ENCODE data around the gene BCOR. TPM values are rescaled to one million over a fixed set of nuclear protein-coding genes. Genes with fewer than 3 reads are reported as not detected.

BCOR gene
- polyA plus RNA-seq (2013, experiment 1 of 2), result 16.0 TPM
- polyA plus RNA-seq (2013, experiment 2 of 2), result 14.9 TPM

- Histone ChIP-seq H4K8ac (ENCODE audit: low read length) (no peak within 1 kb of the TSS), H3K18ac (ENCODE audit: low read depth in 1 of 2, low read length in 2 of 2) (peak within 1 kb of the TSS; percentile 70 to 90), H3K4me3 (ENCODE audit: insufficient read depth in 1 of 2, low read depth in 1 of 2, low read length in 2 of 2) (peak within 1 kb of the TSS; percentile 71 to 76), H2BK120ac (ENCODE audit: low read depth, low read length) (peak within 1 kb of the TSS; percentile 49), H3K27ac (ENCODE audit: low read length, poor library complexity, severe bottlenecking) (peak within 1 kb of the TSS; percentile 38), H3K4ac (ENCODE audit: low read depth in 1 of 2, low read length in 2 of 2) (peak within 1 kb of the TSS in 1 of 2 experiments; percentile 75), H3K4me1 (ENCODE audit: control insufficient read depth, insufficient read depth, low read depth, low read length) (peaks cover 9% of the 10 kb centered on the region), H4K91ac (ENCODE audit: low read length) (peak within 1 kb of the TSS; percentile 75), H3K14ac (ENCODE audit: low read length in 2 of 2) (peak within 1 kb of the TSS in 1 of 2 experiments; percentile 48), H3K23ac (ENCODE audit: low read length in 2 of 2) (no peak within 1 kb of the TSS), H2BK12ac (ENCODE audit: low read length in 2 of 2) (peak within 1 kb of the TSS in 1 of 2 experiments; percentile 90), H2BK15ac (ENCODE audit: low read depth, poor library complexity, severe bottlenecking) (peak within 1 kb of the TSS; percentile 52), H3K79me1 (replicated peaks; ENCODE audit: low read length, poor library complexity, severe bottlenecking) (peaks cover 6% of the 10 kb centered on the region), H3K9ac (ENCODE audit: low read length) (no peak within 1 kb of the TSS), H3K27me3 (ENCODE audit: control insufficient read depth in 1 of 2, insufficient read depth in 1 of 2, low read length in 2 of 2) (peaks cover 0 to 51% of the 10 kb centered on the region in 2 experiments), H2AK5ac (ENCODE audit: low read length, severe bottlenecking) (no peak within 1 kb of the TSS), H2AFZ (ENCODE audit: low read depth, low read length) (no peak within 1 kb of the TSS), H2BK5ac (ENCODE audit: low read depth, low read length, poor library complexity, severe bottlenecking) (no peak within 1 kb of the TSS), H3K36me3 (ENCODE audit: control insufficient read depth in 1 of 2, insufficient read depth in 2 of 2, low read depth in 1 of 2, low read length in 2 of 2) (no peaks in the 10 kb centered on the region), H3K9me3 (ENCODE audit: control insufficient read depth, low read length) (no peaks in the 10 kb centered on the region), H3K4me2 (ENCODE audit: low read length, poor library complexity, severe bottlenecking) (peak within 1 kb of the TSS; percentile 87)
- 1% methylated on average over 14 of the region's 98 CpGs for WGBS
- DNase-seq, result peak; percentile 78
Observed at GRCh38 chrX:40097504-40098263, at the start of gene BCOR. Gene BCOR (minus strand): TSS chrX:40097958. CDS start chrX:40077929, 20,029 bp downstream.

- Histone ChIP-seq H3K27ac (ENCODE audit: low read length, poor library complexity, severe bottlenecking) (no peak overlapping the region), H3K36me3 (ENCODE audit: control insufficient read depth in 1 of 2, insufficient read depth in 2 of 2, low read depth in 1 of 2, low read length in 2 of 2) (no peaks in the 10 kb centered on the region), H3K4me3 (ENCODE audit: insufficient read depth in 1 of 2, low read depth in 1 of 2, low read length in 2 of 2) (peak overlapping the region in 1 of 2 experiments; percentile 71), H3K4ac (ENCODE audit: low read depth in 1 of 2, low read length in 2 of 2) (peak overlapping the region in 1 of 2 experiments; percentile 35), H3K14ac (ENCODE audit: low read length in 2 of 2) (no peak overlapping the region), H2AK5ac (ENCODE audit: low read length, severe bottlenecking) (no peak overlapping the region), H3K23ac (ENCODE audit: low read length in 2 of 2) (no peak overlapping the region), H3K79me1 (replicated peaks; ENCODE audit: low read length, poor library complexity, severe bottlenecking) (peaks cover 8% of the 10 kb centered on the region), H2AFZ (ENCODE audit: low read depth, low read length) (no peak overlapping the region), H2BK12ac (ENCODE audit: low read length in 2 of 2) (peak overlapping the region; percentile 54 to 90), H3K4me2 (ENCODE audit: low read length, poor library complexity, severe bottlenecking) (peak overlapping the region; percentile 84), H2BK5ac (ENCODE audit: low read depth, low read length, poor library complexity, severe bottlenecking) (no peak overlapping the region), H4K91ac (ENCODE audit: low read length) (no peak overlapping the region), H2BK15ac (ENCODE audit: low read depth, poor library complexity, severe bottlenecking) (peak overlapping the region; percentile 94), H2BK120ac (ENCODE audit: low read depth, low read length) (peak overlapping the region; percentile 73), H3K9me3 (ENCODE audit: control insufficient read depth, low read length) (no peaks in the 10 kb centered on the region), H3K4me1 (ENCODE audit: control insufficient read depth, insufficient read depth, low read depth, low read length) (peaks cover 44% of the 10 kb centered on the region), H4K8ac (ENCODE audit: low read length) (peak overlapping the region; percentile 30), H3K18ac (ENCODE audit: low read depth in 1 of 2, low read length in 2 of 2) (peak overlapping the region; percentile 28 to 80), H3K27me3 (ENCODE audit: control insufficient read depth in 1 of 2, insufficient read depth in 1 of 2, low read length in 2 of 2) (peaks cover 0 to 80% of the 10 kb centered on the region in 2 experiments), H3K9ac (ENCODE audit: low read length) (no peak overlapping the region)
- WGBS, result 70% methylated on average over 43 of the region's 50 CpGs
- DNase-seq, result no peak
Observed at GRCh38 chrX:40147126-40147952, 49.6 kb upstream of the BCOR start.

GRCh38 chrX:40146262-40147125 lies 48.7 kb upstream of the BCOR start:
- H3K27me3 ChIP-seq (ENCODE audit: control insufficient read depth in 1 of 2, insufficient read depth in 1 of 2, low read length in 2 of 2), result peaks cover 0 to 82% of the 10 kb centered on the region in 2 experiments
- H3K36me3 ChIP-seq (ENCODE audit: control insufficient read depth in 1 of 2, insufficient read depth in 2 of 2, low read depth in 1 of 2, low read length in 2 of 2), result no peaks in the 10 kb centered on the region
- peak overlapping the region; percentile 94 for H2BK15ac ChIP-seq (ENCODE audit: low read depth, poor library complexity, severe bottlenecking)
- H2AK5ac ChIP-seq (ENCODE audit: low read length, severe bottlenecking), result no peak overlapping the region
- peaks cover 8% of the 10 kb centered on the region for H3K79me1 ChIP-seq (replicated peaks; ENCODE audit: low read length, poor library complexity, severe bottlenecking)
- H3K9ac ChIP-seq (ENCODE audit: low read length), result peak overlapping the region; percentile 49
- no peaks in the 10 kb centered on the region for H3K9me3 ChIP-seq (ENCODE audit: control insufficient read depth, low read length)
- H3K4me2 ChIP-seq (ENCODE audit: low read length, poor library complexity, severe bottlenecking), result peak overlapping the region; percentile 84
- H3K4me3 ChIP-seq (ENCODE audit: insufficient read depth in 1 of 2, low read depth in 1 of 2, low read length in 2 of 2), result peak overlapping the region; percentile 63 to 71
- H3K27ac ChIP-seq (ENCODE audit: low read length, poor library complexity, severe bottlenecking), result no peak overlapping the region
- H3K4ac ChIP-seq (ENCODE audit: low read depth in 1 of 2, low read length in 2 of 2), result peak overlapping the region in 1 of 2 experiments; percentile 41
- H2BK12ac ChIP-seq (ENCODE audit: low read length in 2 of 2), result peak overlapping the region in 1 of 2 experiments; percentile 90
- H3K18ac ChIP-seq (ENCODE audit: low read depth in 1 of 2, low read length in 2 of 2), result peak overlapping the region; percentile 80 to 86
- peak overlapping the region in 1 of 2 experiments; percentile 19 for H3K14ac ChIP-seq (ENCODE audit: low read length in 2 of 2)
- peaks cover 44% of the 10 kb centered on the region for H3K4me1 ChIP-seq (ENCODE audit: control insufficient read depth, insufficient read depth, low read depth, low read length)
- peak overlapping the region; percentile 85 for H4K8ac ChIP-seq (ENCODE audit: low read length)
- H3K23ac ChIP-seq (ENCODE audit: low read length in 2 of 2), result no peak overlapping the region
- H4K91ac ChIP-seq (ENCODE audit: low read length), result peak overlapping the region; percentile 68
- peak overlapping the region; percentile 73 for H2BK120ac ChIP-seq (ENCODE audit: low read depth, low read length)
- DNase-seq, result peak; percentile 67
- H2BK5ac ChIP-seq (ENCODE audit: low read depth, low read length, poor library complexity, severe bottlenecking), result no peak overlapping the region
- WGBS, result 5% methylated on average over 48 of the region's 77 CpGs
- H2AFZ ChIP-seq (ENCODE audit: low read depth, low read length), result peak overlapping the region; percentile 27

Data from mesenchymal stem cell (in vitro differentiated cells and primary cell).